GM23338 (cell line): Measurements from ENCODE around the gene DNAI2. TPM values are rescaled to one million over a fixed set of nuclear protein-coding genes. Genes with fewer than 3 reads are reported as not detected.

Experiments
- ATAC-seq: fragments of 200-7000 bp; cut with Tn5 transposase; 3 replicates; pipeline ENCODE4 v1.9.1; 2020
- DNase-seq: peaks from one replicate; pipeline ENCODE4 v3.0.0-alpha.2; 2015; ENCODE audit warnings: low spot score
- H2AFZ ChIP-seq: fragments of 200-600 bp; sonication (generic); 2 replicates; pipeline ENCODE4 v1.8.0; 2016; ENCODE audit warnings: antibody characterized with exemption, mild to moderate bottlenecking, moderate library complexity
- H3F3A ChIP-seq: fragments of 200-600 bp; sonication (generic); replicated peaks from 2 replicates; pipeline ENCODE4 v1.8.0; 2017; ENCODE audit warnings: antibody characterized with exemption, mixed run types, low read depth
- H3K27ac ChIP-seq: fragments of 200-600 bp; sonication (generic); 2 replicates; pipeline ENCODE4 v1.6.1; 2016; ENCODE audit warnings: low read depth
- H3K27me3 ChIP-seq: fragments of 200-600 bp; sonication (generic); 2 replicates; pipeline ENCODE4 v1.8.0; 2016; ENCODE audit warnings: mild to moderate bottlenecking, mixed run types, moderate library complexity; ENCODE audit not compliant: insufficient read depth
- H3K36me3 ChIP-seq: fragments of 200-600 bp; sonication (generic); 2 replicates; pipeline ENCODE4 v1.8.0; 2016; ENCODE audit warnings: mild to moderate bottlenecking; ENCODE audit not compliant: insufficient read depth
- H3K4me1 ChIP-seq: fragments of 200-600 bp; sonication (generic); 2 replicates; pipeline ENCODE4 v1.8.0; 2016; ENCODE audit warnings: mild to moderate bottlenecking, moderate library complexity; ENCODE audit not compliant: insufficient read depth
- H3K4me2 ChIP-seq: fragments of 200-600 bp; sonication (generic); 2 replicates; pipeline ENCODE4 v1.7.1; 2017; ENCODE audit warnings: mixed run types
- H3K4me3 ChIP-seq: fragments of 200-600 bp; sonication (generic); 2 replicates; pipeline ENCODE4 v1.6.1; 2016; ENCODE audit warnings: mixed run types
- H3K79me2 ChIP-seq: fragments of 200-600 bp; sonication (generic); replicated peaks from 2 replicates; pipeline ENCODE4 v1.8.0; 2017; ENCODE audit warnings: mild to moderate bottlenecking; ENCODE audit not compliant: insufficient read depth
- H3K9me2 ChIP-seq: fragments of 200-600 bp; sonication (generic); 2 replicates; pipeline ENCODE4 v1.8.0; 2017; ENCODE audit not compliant: insufficient read depth
- H4K20me1 ChIP-seq: fragments of 200-600 bp; sonication (generic); replicated peaks from 2 replicates; pipeline ENCODE4 v1.8.0; 2017; ENCODE audit warnings: mild to moderate bottlenecking; ENCODE audit not compliant: insufficient read depth
- H3K27ac Mint-ChIP-seq: 2 replicates; pipeline ENCODE4 v1.8.0; 2020; ENCODE audit warnings: inconsistent platforms, mild to moderate bottlenecking, moderate library complexity, mixed read lengths
- H3K27me3 Mint-ChIP-seq: 3 replicates; pipeline ENCODE4 v1.8.0; 2022; ENCODE audit warnings: low read depth, mild to moderate bottlenecking, moderate library complexity, mixed read lengths, inconsistent platforms; ENCODE audit not compliant: insufficient read depth, poor library complexity
- H3K36me3 Mint-ChIP-seq: 3 replicates; pipeline ENCODE4 v1.8.0; 2021; ENCODE audit warnings: low read depth, mild to moderate bottlenecking, inconsistent platforms, moderate library complexity, mixed read lengths
- H3K4me1 Mint-ChIP-seq: 3 replicates; pipeline ENCODE4 v1.8.0; 2020; ENCODE audit warnings: mild to moderate bottlenecking, inconsistent platforms, mixed read lengths
- H3K4me3 Mint-ChIP-seq: 3 replicates; pipeline ENCODE4 v1.8.0; 2021; ENCODE audit warnings: moderate library complexity, mild to moderate bottlenecking, inconsistent platforms, mixed read lengths
- H3K9me3 Mint-ChIP-seq: 3 replicates; pipeline ENCODE4 v1.8.0; 2020; ENCODE audit warnings: moderate library complexity, mild to moderate bottlenecking, inconsistent platforms, mixed read lengths
- CREB1 ChIP-seq: fragments of 250-450 bp; sonication (Bioruptor Pico); IDR thresholded peaks from 2 replicates; pipeline ENCODE4 v1.5.0; 2020; ENCODE audit warnings: low read depth, mild to moderate bottlenecking, moderate library complexity
- CTCF ChIP-seq, 2 experiments: fragments of 200-600 bp in 1 of 2; sonication (generic) in 1 of 2; conservative IDR thresholded peaks; 2 replicates each; pipeline versions ENCODE4 v1.5.1 to v1.6.1; 2016 to 2017; ENCODE audit warnings: antibody characterized with exemption in 2 of 2, low read depth in 2 of 2, mild to moderate bottlenecking in 2 of 2, moderate library complexity in 1 of 2
- ETS1 ChIP-seq: IDR thresholded peaks from 2 replicates; pipeline ENCODE4 v1.6.1; 2016; ENCODE audit warnings: antibody characterized with exemption
- EZH2 ChIP-seq: fragments of 200-600 bp; sonication (generic); IDR thresholded peaks from one replicate; pipeline ENCODE4 v1.8.0; 2017; ENCODE audit warnings: antibody characterized with exemption, mild to moderate bottlenecking, low read depth; ENCODE audit not compliant: unreplicated experiment
- EZH2phosphoT487 ChIP-seq: fragments of 200-600 bp; sonication (generic); IDR thresholded peaks from one replicate; pipeline ENCODE4 v1.8.1; 2018; ENCODE audit warnings: antibody characterized with exemption; ENCODE audit not compliant: unreplicated experiment
- JUNB ChIP-seq: IDR thresholded peaks from one replicate; pipeline ENCODE4 v1.6.1; 2016; ENCODE audit warnings: antibody characterized with exemption; ENCODE audit not compliant: unreplicated experiment
- NANOG ChIP-seq: IDR thresholded peaks from 2 replicates; pipeline ENCODE4 v1.6.1; 2016; ENCODE audit warnings: antibody characterized with exemption, borderline replicate concordance
- POLR2AphosphoS5 ChIP-seq: IDR thresholded peaks from 2 replicates; pipeline ENCODE4 v1.6.1; 2016; ENCODE audit warnings: antibody characterized with exemption, low read depth
- REST ChIP-seq: IDR thresholded peaks from one replicate; pipeline ENCODE4 v1.6.1; 2018; ENCODE audit warnings: antibody characterized with exemption; ENCODE audit not compliant: unreplicated experiment
- STAT1 ChIP-seq: IDR thresholded peaks from one replicate; pipeline ENCODE4 v1.6.1; 2016; ENCODE audit warnings: antibody characterized with exemption; ENCODE audit not compliant: unreplicated experiment
- ZNF114 ChIP-seq: fragments of 250-450 bp; sonication (Bioruptor Pico); IDR thresholded peaks from 2 replicates; pipeline ENCODE4 v1.5.0; 2020; ENCODE audit warnings: mild to moderate bottlenecking, moderate library complexity
- ZNF331 ChIP-seq: fragments of 250-450 bp; sonication (Bioruptor Pico); IDR thresholded peaks from 2 replicates; pipeline ENCODE4 v1.5.0; 2020; ENCODE audit warnings: low read depth, mild to moderate bottlenecking, moderate library complexity
- ZNF462 ChIP-seq: fragments of 250-450 bp; sonication (Bioruptor Pico); IDR thresholded peaks from 2 replicates; pipeline ENCODE4 v1.5.0; 2020; ENCODE audit warnings: mild to moderate bottlenecking, moderate library complexity
- polyA plus RNA-seq: library from polyadenylated mRNA; unstranded; fragments of >200 nt; fragmentation: Nextera tagmentation; extraction: Ambion mirVana; gene quantifications from 2 replicates; pipeline ENCODE4 v1.2.1, GENCODE V29; 2016
- total RNA-seq: library from RNA; depleted of rRNA; stranded (reverse); fragments of >200 nt; shearing (Covaris generic); gene quantifications from 2 replicates; pipeline ENCODE4 v1.2.3, GENCODE V29; 2014

Gene DNAI2
- total and polyA plus RNA-seq, 2 experiments from 2014 or later, result 0.21 TPM; not detected in 1

GRCh38 chr17:74337834-74338500 lies 63.9 kb downstream of the DNAI2 start:
- no peaks in the 10 kb centered on the region for H3K36me3 Mint-ChIP-seq
- Histone ChIP-seq H3K4me2 (no peak overlapping the region), H3K9me2 (no peaks in the 10 kb centered on the region), H3K27ac (no peak overlapping the region), H3K36me3 (no peaks in the 10 kb centered on the region), H3K79me2 (no peaks in the 10 kb centered on the region), H3K4me1 (no peaks in the 10 kb centered on the region), H3F3A (no peaks in the 10 kb centered on the region), H2AFZ (no peak overlapping the region), H3K4me3 (no peak overlapping the region), H4K20me1 (no peaks in the 10 kb centered on the region), H3K27me3 (no peaks in the 10 kb centered on the region)
- no peak for DNase-seq
- TF ChIP-seq POLR2AphosphoS5 (no peak), NANOG (no peak), JUNB (no peak), EZH2 (no peak), STAT1 (no peak), ZNF462 (CRISPR knock-in tag) (no peak), ZNF331 (no peak), REST (no peak), EZH2phosphoT487 (no peak), CREB1 (no peak), CTCF (conservative IDR thresholded peaks at IDR 0.05; ENCODE audit: low read depth in 2 of 2) (no peak), ETS1 (no peak), ZNF114 (no peak)
- H3K9me3 Mint-ChIP-seq, result no peaks in the 10 kb centered on the region; the same call in 2 of the 3 replicates
- 0 out of 2 replicates have a peak overlapping the region, but pooled peaks have one; percentile 40 for H3K27ac Mint-ChIP-seq
- ATAC-seq, result no peak
- no peak overlapping the region for H3K4me3 Mint-ChIP-seq
- peaks cover 17% of the 10 kb centered on the region for H3K4me1 Mint-ChIP-seq
- peaks cover 4% of the 10 kb centered on the region for H3K27me3 Mint-ChIP-seq
